HCT116 (cell line): ENCODE measurements around the gene LGALS4. TPM values are rescaled to one million over a fixed set of nuclear protein-coding genes. Genes with fewer than 3 reads are reported as not detected.

Source experiments
- ATAC-seq: fragments of 200-7000 bp; cut with Tn5 transposase; 2 replicates; pipeline ENCODE4 v1.9.1; 2020; ENCODE audit warnings: mild to moderate bottlenecking, moderate library complexity
- BruUV-seq: library from RNA; stranded (reverse); fragments of 400-500 nt; replicated peaks from 2 replicates; lab custom pipeline; 2021; lab: Mats Ljungman, UMichigan
- CTCF ChIA-PET: fragments of 300-600 bp; sonication (Branson Sonifier 250); formaldehyde crosslinking; loops from one replicate; lab custom pipeline; 2021; ENCODE audit warnings: antibody characterized with exemption; lab: Charles Lee
- POLR2A ChIA-PET: fragments of 300-600, 350-600 bp; sonication (Branson Sonifier 250); formaldehyde crosslinking; loops from one replicate; lab custom pipeline; 2021; ENCODE audit warnings: antibody characterized with exemption; lab: Charles Lee
- RAD21 ChIA-PET, 2 experiments: fragments of 300-600 bp; sonication (Branson Sonifier 250); formaldehyde crosslinking; loops; one replicate each; lab custom pipeline; 2023; ENCODE audit warnings: low total read pairs in 2 of 2; ENCODE audit not compliant: uncharacterized antibody in 2 of 2, unreplicated experiment in 2 of 2, low non-redundant PET in 1 of 2; lab: Charles Lee
- DNase-seq: peaks from one replicate; pipeline ENCODE4 v3.0.0-alpha.2; 2010; ENCODE audit warnings: low read depth, low spot score
- H2AFZ ChIP-seq: fragments of 200-600 bp; shearing (Covaris generic), sonication (generic); 2 replicates; pipeline ENCODE4 v1.6.1; 2017; ENCODE audit warnings: low read depth, mixed run types, mixed read lengths, antibody characterized with exemption, low read length; ENCODE audit not compliant: poor library complexity, severe bottlenecking
- H3K27ac ChIP-seq: 2 replicates; pipeline ENCODE4 v1.5.1; 2012; ENCODE audit warnings: low read depth, low read length
- H3K27me3 ChIP-seq: fragments of 200-600 bp; sonication (generic); 2 replicates; pipeline ENCODE4 v1.6.1; 2016; ENCODE audit warnings: mixed run types, low read length, mixed read lengths; ENCODE audit not compliant: insufficient read depth
- H3K36me3 ChIP-seq, 2 experiments: fragments of 200-500 bp in 1 of 2; fragments of 200-600 bp in 1 of 2; sonication (Bioruptor generic) in 1 of 2; sonication (generic) in 1 of 2; 2 replicates each; pipeline versions ENCODE4 v1.5.1 to v1.6.1; 2014 to 2016; ENCODE audit warnings: low read length in 2 of 2, inconsistent platforms in 1 of 2, mixed read lengths in 1 of 2, mixed run types in 1 of 2; ENCODE audit not compliant: insufficient read depth in 2 of 2, control insufficient read depth in 1 of 2
- H3K4me1 ChIP-seq, 2 experiments: fragments of 200-600 bp in 1 of 2; sonication (generic) in 1 of 2; 2 replicates each; pipeline versions ENCODE4 v1.5.1 to v1.6.1; 2012 to 2017; ENCODE audit warnings: low read length in 2 of 2, inconsistent platforms in 1 of 2, mild to moderate bottlenecking in 1 of 2, mixed read lengths in 1 of 2, mixed run types in 1 of 2, moderate library complexity in 1 of 2; ENCODE audit not compliant: insufficient read depth in 2 of 2, control insufficient read depth in 1 of 2
- H3K4me2 ChIP-seq: fragments of 200-600 bp; sonication (generic); 2 replicates; pipeline ENCODE4 v1.6.1; 2017; ENCODE audit warnings: mixed run types, low read length, mixed read lengths
- H3K4me3 ChIP-seq, 2 experiments: fragments of 200-600 bp in 1 of 2; sonication (generic) in 1 of 2; replicated peaks in 1 of 2; 2 replicates each; pipeline ENCODE4 v1.5.1; 2011 to 2016; ENCODE audit warnings: low read length in 2 of 2, control low read depth in 1 of 2, low read depth in 1 of 2, mild to moderate bottlenecking in 1 of 2, mixed read lengths in 1 of 2, mixed run types in 1 of 2
- H3K79me2 ChIP-seq: fragments of 200-600 bp; sonication (generic); 2 replicates; pipeline ENCODE4 v1.6.1; 2017; ENCODE audit warnings: mild to moderate bottlenecking, mixed run types, low read length, moderate library complexity, mixed read lengths; ENCODE audit not compliant: insufficient read depth
- H3K9ac ChIP-seq: fragments of 200-600 bp; sonication (generic); 2 replicates; pipeline ENCODE4 v1.6.1; 2016; ENCODE audit warnings: low read length, mixed read lengths
- H3K9me2 ChIP-seq: fragments of 200-600 bp; sonication (generic), shearing (Covaris generic); 2 replicates; pipeline ENCODE4 v1.6.1; 2017; ENCODE audit warnings: mixed run types, mild to moderate bottlenecking, moderate library complexity; ENCODE audit not compliant: insufficient read depth
- H3K9me3 ChIP-seq, 2 experiments: fragments of 200-500 bp in 1 of 2; fragments of 200-600 bp in 1 of 2; sonication (Bioruptor generic) in 1 of 2; sonication (generic) in 1 of 2; 2 replicates each; pipeline ENCODE4 v1.6.1; 2014 to 2017; ENCODE audit warnings: low read length in 2 of 2, mixed read lengths in 2 of 2, inconsistent platforms in 1 of 2, low read depth in 1 of 2, mild to moderate bottlenecking in 1 of 2, mixed run types in 1 of 2, moderate library complexity in 1 of 2; ENCODE audit not compliant: control insufficient read depth in 1 of 2, insufficient read depth in 1 of 2
- H4K20me1 ChIP-seq: fragments of 200-600 bp; sonication (generic), shearing (Covaris generic); 2 replicates; pipeline ENCODE4 v1.6.1; 2017; ENCODE audit warnings: mixed run types, mild to moderate bottlenecking, moderate library complexity; ENCODE audit not compliant: insufficient read depth
- CBX3 ChIP-seq: IDR thresholded peaks from 2 replicates; pipeline ENCODE4 v1.6.1; 2012; ENCODE audit warnings: low read depth
- CEBPB ChIP-seq: IDR thresholded peaks from 2 replicates; pipeline ENCODE4 v1.6.1; 2012; ENCODE audit warnings: low read depth
- EGR1 ChIP-seq: IDR thresholded peaks from 2 replicates; pipeline ENCODE4 v1.6.1; 2012; ENCODE audit warnings: low read depth
- EZH2 ChIP-seq: fragments of 200-600 bp; sonication (generic); IDR thresholded peaks from 2 replicates; pipeline ENCODE4 v1.6.1; 2017; ENCODE audit warnings: antibody characterized with exemption, mixed run types
- FOSL1 ChIP-seq: IDR thresholded peaks from 2 replicates; pipeline ENCODE4 v1.6.1; 2012; ENCODE audit warnings: low read depth
- JUND ChIP-seq: IDR thresholded peaks from 2 replicates; pipeline ENCODE4 v1.6.1; 2012
- POLR2A ChIP-seq: IDR thresholded peaks from 2 replicates; pipeline ENCODE4 v1.7.0; 2011; ENCODE audit warnings: borderline replicate concordance; ENCODE audit not compliant: insufficient read depth, insufficient read length; ENCODE audit errors: extremely low read depth
- POLR2AphosphoS5 ChIP-seq: IDR thresholded peaks from 2 replicates; pipeline ENCODE4 v1.6.1; 2011; ENCODE audit warnings: mild to moderate bottlenecking, low read depth, low read length, moderate library complexity
- RAD21 ChIP-seq: IDR thresholded peaks from 2 replicates; pipeline ENCODE4 v1.6.1; 2012; ENCODE audit warnings: low read depth, mild to moderate bottlenecking
- SIN3A ChIP-seq: IDR thresholded peaks from 2 replicates; pipeline ENCODE4 v1.6.1; 2012; ENCODE audit warnings: low read depth
- SP1 ChIP-seq: IDR thresholded peaks from 2 replicates; pipeline ENCODE4 v1.6.1; 2012; ENCODE audit warnings: low read depth
- SRF ChIP-seq: IDR thresholded peaks from 2 replicates; pipeline ENCODE4 v1.6.1; 2012; ENCODE audit warnings: low read depth
- TCF7L2 ChIP-seq: IDR thresholded peaks from 2 replicates; pipeline ENCODE4 v1.7.0; 2011; ENCODE audit warnings: borderline replicate concordance, inconsistent platforms; ENCODE audit not compliant: insufficient read depth, insufficient read length; ENCODE audit errors: extremely low read depth
- YY1 ChIP-seq: IDR thresholded peaks from 2 replicates; pipeline ENCODE4 v1.6.1; 2011; ENCODE audit warnings: low read length, low read depth, moderate library complexity, mild to moderate bottlenecking; ENCODE audit not compliant: insufficient replicate concordance; ENCODE audit errors: extremely low read depth
- ZFX ChIP-seq: fragments of 450-650 bp; IDR thresholded peaks from 2 replicates; pipeline ENCODE4 v1.6.1; 2017
- ZNF274 ChIP-seq: fragments of 200-500 bp; sonication (Bioruptor generic); IDR thresholded peaks from 2 replicates; pipeline ENCODE4 v1.6.1; 2014; ENCODE audit warnings: mild to moderate bottlenecking, low read depth, low read length, inconsistent platforms
- intact Hi-C: fragments of 100-400 bp; cut with micrococcal nuclease; formaldehyde crosslinking; loops from 2 replicates; pipeline ENCODE4 v1.10.0; 2022
- total RNA-seq: library from RNA; stranded (reverse); gene quantifications from one replicate; pipeline ENCODE4 v1.2.1, GENCODE V29; 2021; ENCODE audit not compliant: unreplicated experiment
- TF ChIP-seq, protein P1 (sequence below): IDR thresholded peaks from 2 replicates; pipeline ENCODE4 v1.6.1; 2012
- TF ChIP-seq, protein P2 (sequence below): IDR thresholded peaks from 2 replicates; pipeline ENCODE4 v1.6.1; 2012
- TF ChIP-seq, protein P3 (sequence below): IDR thresholded peaks from 2 replicates; pipeline ENCODE4 v1.6.1; 2012; ENCODE audit warnings: low read depth
- TF ChIP-seq, protein P4 (sequence below), 3 experiments: fragments of 200-600 bp in 1 of 3; sonication (generic) in 1 of 3; IDR thresholded peaks in 2 of 3; conservative IDR thresholded peaks in 1 of 3; 2 replicates each; pipeline ENCODE4 v1.5.1; 2012 to 2017; ENCODE audit warnings: low read depth in 2 of 3, low read length in 2 of 3, antibody characterized with exemption in 1 of 3, borderline replicate concordance in 1 of 3, control low read depth in 1 of 3, mild to moderate bottlenecking in 1 of 3, mixed read lengths in 1 of 3, mixed run types in 1 of 3, moderate library complexity in 1 of 3; ENCODE audit not compliant: insufficient read depth in 1 of 3

LGALS4 gene
- total RNA-seq, 1 experiment from 2014 or later, result 0.86 TPM

DNA sequence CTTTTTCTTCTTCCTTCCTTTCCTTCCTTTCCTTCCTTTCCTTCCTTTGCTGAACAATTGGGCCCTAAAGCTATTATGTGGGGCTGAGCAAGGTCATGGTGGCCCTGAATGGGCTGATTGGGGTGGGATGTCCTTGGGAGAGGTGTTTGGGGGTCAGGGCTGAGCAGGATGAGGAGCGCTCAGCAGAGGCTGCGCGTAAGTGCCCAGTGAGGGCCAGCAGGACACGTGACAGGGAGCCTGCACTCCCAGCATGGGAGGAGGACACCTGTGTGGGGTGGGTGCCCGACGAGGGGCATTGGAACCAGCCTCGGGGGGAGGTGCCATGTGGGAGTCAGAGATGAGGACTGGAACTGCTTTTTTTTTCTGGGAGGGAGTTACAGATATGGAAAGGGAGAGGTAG lies 34.0 kb downstream of the LGALS4 start (continued):
- TF ChIP-seq POLR2AphosphoS5 (no peak), SIN3A (no peak), JUND (no peak), YY1 (no peak), FOSL1 (no peak), CEBPB (no peak), ZNF274 (no peak)
- TF ChIP-seq, protein P1, sequence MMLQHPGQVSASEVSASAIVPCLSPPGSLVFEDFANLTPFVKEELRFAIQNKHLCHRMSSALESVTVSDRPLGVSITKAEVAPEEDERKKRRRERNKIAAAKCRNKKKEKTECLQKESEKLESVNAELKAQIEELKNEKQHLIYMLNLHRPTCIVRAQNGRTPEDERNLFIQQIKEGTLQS, result no peak
- TF ChIP-seq, protein P2, sequence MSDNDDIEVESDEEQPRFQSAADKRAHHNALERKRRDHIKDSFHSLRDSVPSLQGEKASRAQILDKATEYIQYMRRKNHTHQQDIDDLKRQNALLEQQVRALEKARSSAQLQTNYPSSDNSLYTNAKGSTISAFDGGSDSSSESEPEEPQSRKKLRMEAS, result no peak

DNA sequence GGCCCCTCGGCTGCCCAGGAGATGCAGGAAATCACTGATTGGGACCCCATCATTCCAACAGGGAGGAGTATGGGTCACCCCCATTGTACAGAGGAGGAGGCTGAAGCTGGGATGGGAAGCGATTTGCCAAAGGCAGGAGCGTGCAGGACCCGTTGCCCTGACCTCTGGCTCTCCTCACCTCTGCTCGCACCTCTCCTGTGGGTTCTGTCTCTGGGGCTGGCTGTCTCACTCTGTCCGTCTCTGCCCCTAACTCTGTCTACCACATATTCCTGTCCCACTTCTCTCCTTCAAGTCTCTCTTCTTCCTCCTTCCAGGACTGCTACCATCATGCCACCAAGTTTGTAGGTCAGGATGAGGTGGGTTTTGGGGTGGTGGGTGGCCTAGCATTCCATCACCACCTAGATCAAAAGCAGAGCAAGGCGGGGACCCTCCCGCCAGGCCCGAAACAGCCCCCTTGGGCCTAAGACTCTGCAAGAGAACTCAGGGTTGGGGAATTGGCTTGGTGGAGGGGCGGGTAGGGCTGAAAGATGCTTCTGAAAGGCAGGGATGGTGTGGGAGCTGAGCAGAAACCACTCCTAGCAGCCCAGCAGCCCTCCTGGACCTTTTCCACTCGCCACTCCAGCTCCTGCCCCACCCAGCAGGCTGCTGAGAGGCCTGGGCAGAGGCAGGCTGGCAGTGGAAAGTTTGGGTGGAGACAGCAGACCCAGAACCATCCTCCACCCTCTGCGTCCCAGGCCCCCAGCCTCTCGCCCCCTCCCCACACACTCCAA lies 38.4 kb downstream of the LGALS4 start:
- H3K9me2 ChIP-seq, result no peaks in the 10 kb centered on the region
- H3K36me3 ChIP-seq, result no peaks in the 10 kb centered on the region
- no peaks in the 10 kb centered on the region for H3K27me3 ChIP-seq
- ATAC-seq (no peak), DNase-seq (no peak)
- no peaks in the 10 kb centered on the region for H3K79me2 ChIP-seq
- no peak for TF ChIP-seq CEBPB
- TF ChIP-seq ZFX, result no peak
- no peak for TF ChIP-seq SIN3A
- no peak for TF ChIP-seq YY1
- no peak for TF ChIP-seq SRF
- no peak for TF ChIP-seq SP1
- TF ChIP-seq TCF7L2, result no peak
- TF ChIP-seq EGR1, result no peak
- TF ChIP-seq RAD21, result no peak
- no peak for TF ChIP-seq EZH2
- no peak for TF ChIP-seq JUND
- TF ChIP-seq CBX3, result no peak
- TF ChIP-seq, protein P3, sequence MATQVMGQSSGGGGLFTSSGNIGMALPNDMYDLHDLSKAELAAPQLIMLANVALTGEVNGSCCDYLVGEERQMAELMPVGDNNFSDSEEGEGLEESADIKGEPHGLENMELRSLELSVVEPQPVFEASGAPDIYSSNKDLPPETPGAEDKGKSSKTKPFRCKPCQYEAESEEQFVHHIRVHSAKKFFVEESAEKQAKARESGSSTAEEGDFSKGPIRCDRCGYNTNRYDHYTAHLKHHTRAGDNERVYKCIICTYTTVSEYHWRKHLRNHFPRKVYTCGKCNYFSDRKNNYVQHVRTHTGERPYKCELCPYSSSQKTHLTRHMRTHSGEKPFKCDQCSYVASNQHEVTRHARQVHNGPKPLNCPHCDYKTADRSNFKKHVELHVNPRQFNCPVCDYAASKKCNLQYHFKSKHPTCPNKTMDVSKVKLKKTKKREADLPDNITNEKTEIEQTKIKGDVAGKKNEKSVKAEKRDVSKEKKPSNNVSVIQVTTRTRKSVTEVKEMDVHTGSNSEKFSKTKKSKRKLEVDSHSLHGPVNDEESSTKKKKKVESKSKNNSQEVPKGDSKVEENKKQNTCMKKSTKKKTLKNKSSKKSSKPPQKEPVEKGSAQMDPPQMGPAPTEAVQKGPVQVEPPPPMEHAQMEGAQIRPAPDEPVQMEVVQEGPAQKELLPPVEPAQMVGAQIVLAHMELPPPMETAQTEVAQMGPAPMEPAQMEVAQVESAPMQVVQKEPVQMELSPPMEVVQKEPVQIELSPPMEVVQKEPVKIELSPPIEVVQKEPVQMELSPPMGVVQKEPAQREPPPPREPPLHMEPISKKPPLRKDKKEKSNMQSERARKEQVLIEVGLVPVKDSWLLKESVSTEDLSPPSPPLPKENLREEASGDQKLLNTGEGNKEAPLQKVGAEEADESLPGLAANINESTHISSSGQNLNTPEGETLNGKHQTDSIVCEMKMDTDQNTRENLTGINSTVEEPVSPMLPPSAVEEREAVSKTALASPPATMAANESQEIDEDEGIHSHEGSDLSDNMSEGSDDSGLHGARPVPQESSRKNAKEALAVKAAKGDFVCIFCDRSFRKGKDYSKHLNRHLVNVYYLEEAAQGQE, result no peak
- TF ChIP-seq, protein P4, sequence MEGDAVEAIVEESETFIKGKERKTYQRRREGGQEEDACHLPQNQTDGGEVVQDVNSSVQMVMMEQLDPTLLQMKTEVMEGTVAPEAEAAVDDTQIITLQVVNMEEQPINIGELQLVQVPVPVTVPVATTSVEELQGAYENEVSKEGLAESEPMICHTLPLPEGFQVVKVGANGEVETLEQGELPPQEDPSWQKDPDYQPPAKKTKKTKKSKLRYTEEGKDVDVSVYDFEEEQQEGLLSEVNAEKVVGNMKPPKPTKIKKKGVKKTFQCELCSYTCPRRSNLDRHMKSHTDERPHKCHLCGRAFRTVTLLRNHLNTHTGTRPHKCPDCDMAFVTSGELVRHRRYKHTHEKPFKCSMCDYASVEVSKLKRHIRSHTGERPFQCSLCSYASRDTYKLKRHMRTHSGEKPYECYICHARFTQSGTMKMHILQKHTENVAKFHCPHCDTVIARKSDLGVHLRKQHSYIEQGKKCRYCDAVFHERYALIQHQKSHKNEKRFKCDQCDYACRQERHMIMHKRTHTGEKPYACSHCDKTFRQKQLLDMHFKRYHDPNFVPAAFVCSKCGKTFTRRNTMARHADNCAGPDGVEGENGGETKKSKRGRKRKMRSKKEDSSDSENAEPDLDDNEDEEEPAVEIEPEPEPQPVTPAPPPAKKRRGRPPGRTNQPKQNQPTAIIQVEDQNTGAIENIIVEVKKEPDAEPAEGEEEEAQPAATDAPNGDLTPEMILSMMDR (IDR thresholded peaks at IDR 0.05 in 2 of 3, conservative IDR thresholded peaks at IDR 0.05 in 1 of 3; ENCODE audit: borderline replicate concordance in 1 of 3, insufficient read depth in 1 of 3, low read depth in 2 of 3, low read length in 2 of 3), result no peak
- TF ChIP-seq POLR2A, result no peak
- TF ChIP-seq, protein P1, result no peak
- no peaks in the 10 kb centered on the region for H4K20me1 ChIP-seq
- intact Hi-C loops, result no loop called here
- no peak overlapping the region for H2AFZ ChIP-seq
- peaks cover 0 to 5% of the 10 kb centered on the region in 2 experiments; a peak in 1 of 4 replicates for H3K4me1 ChIP-seq
- H3K4me3 ChIP-seq, result no peak overlapping the region
- no peaks in the 10 kb centered on the region for H3K9me3 ChIP-seq
- ChIA-PET RAD21 (no interaction called here), CTCF (interaction anchor here (0.5 kb wide), 1 partner anchor 184 kb away, joined by 4 read pairs; no protein-coding TSS in a partner anchor), POLR2A (interaction anchor here (1.2 kb wide), 1 partner anchor 75 kb away, joined by 3 read pairs; no protein-coding TSS in a partner anchor)
- no TSS peak for BruUV-seq
- no peak overlapping the region for H3K4me2 ChIP-seq
- H3K9ac ChIP-seq, result no peak overlapping the region
- H3K27ac ChIP-seq, result no peak overlapping the region
